ENCODE measurements around the gene KDM5C.

DNA sequence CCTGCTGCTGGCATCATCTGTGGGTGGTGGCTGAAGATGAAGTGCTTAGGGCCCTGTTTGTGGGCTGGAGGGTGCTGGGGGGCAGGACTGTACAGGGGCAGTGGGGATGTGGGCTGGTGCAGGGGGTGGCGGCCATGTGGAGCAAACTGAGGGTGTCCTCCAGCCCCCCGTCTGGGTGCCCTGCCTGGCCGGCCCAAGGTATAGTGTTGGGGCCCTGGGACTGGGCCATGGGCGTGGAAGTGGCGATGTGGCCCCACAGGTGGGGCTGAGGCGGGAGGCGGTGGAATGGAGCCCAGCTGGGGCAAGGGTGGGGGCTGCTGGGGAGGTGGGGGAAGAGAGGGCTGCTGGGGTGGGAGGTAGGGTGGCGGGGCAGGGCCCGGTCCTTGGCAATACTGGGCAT lies 9.5 kb upstream of the KDM5C start:
- TF ChIP-seq CTCF (IDR thresholded peaks at IDR 0.05; ENCODE audit: poor library complexity, severe bottlenecking) (no peak), EZH2 (IDR thresholded peaks at IDR 0.05; ENCODE audit: borderline replicate concordance, insufficient read depth, low read length, poor library complexity, severe bottlenecking) (no peak)

Data from neural cell (in vitro differentiated cells).